ENCODE results near the gene IL17RE. TPM values are rescaled to one million over a fixed set of nuclear protein-coding genes. Genes with fewer than 3 reads are reported as not detected.

The IL17RE gene
- total and polyA plus RNA-seq, 2 of the 13 experiments (the other 11 are each of a cell fraction or from before 2014, with no cell fraction given) = 14.5 to 24.1 TPM

GRCh38 chr3:9878700-9879099 is 23.9 kb upstream of the IL17RE start (continued):
- TF ChIP-seq ZNF576 (CRISPR knock-in tag; IDR thresholded peaks at IDR 0.05) = no peak
- no peak for TF ChIP-seq SNRNP70 (IDR thresholded peaks at IDR 0.05; ENCODE audit: low read depth, low read length)
- TF ChIP-seq ZNF101 (CRISPR knock-in tag; IDR thresholded peaks at IDR 0.05; ENCODE audit: borderline replicate concordance, low read depth) = no peak
- no peak for TF ChIP-seq ZNF337 (CRISPR knock-in tag; IDR thresholded peaks at IDR 0.05; ENCODE audit: borderline replicate concordance, low read depth)
- no peak for TF ChIP-seq ZNF354B (CRISPR knock-in tag; IDR thresholded peaks at IDR 0.05)
- no peak for TF ChIP-seq IKZF1 (IDR thresholded peaks at IDR 0.05)
- TF ChIP-seq IRX3 (CRISPR knock-in tag; IDR thresholded peaks at IDR 0.05; ENCODE audit: borderline replicate concordance, low read depth) = no peak
- TF ChIP-seq NFIC (IDR thresholded peaks at IDR 0.05; ENCODE audit: low read length) = no peak
- no peak for TF ChIP-seq ZNF318 (CRISPR knock-in tag; IDR thresholded peaks at IDR 0.05)
- no peak for TF ChIP-seq EEA1 (CRISPR knock-in tag; IDR thresholded peaks at IDR 0.05; ENCODE audit: borderline replicate concordance)
- peak in 1 of 2 experiments; percentile 38; a peak in 1 of 4 replicates for TF ChIP-seq EP300 (IDR thresholded peaks at IDR 0.05; ENCODE audit: low read depth in 2 of 2, low read length in 2 of 2)
- no peak for TF ChIP-seq EP300 (CRISPR knock-in tag; IDR thresholded peaks at IDR 0.05; ENCODE audit: borderline replicate concordance)
- TF ChIP-seq GFI1 (CRISPR knock-in tag; IDR thresholded peaks at IDR 0.05; ENCODE audit: borderline replicate concordance) = no peak
- no peak for TF ChIP-seq CREB1 (IDR thresholded peaks at IDR 0.05)
- TF ChIP-seq CREB1 (CRISPR knock-in tag; IDR thresholded peaks at IDR 0.05) = no peak
- TF ChIP-seq IRF2 (CRISPR knock-in tag; IDR thresholded peaks at IDR 0.05) = 0 out of 2 replicates have a peak, but pooled peaks have one; percentile 32
- no peak for TF ChIP-seq HOXA7 (CRISPR knock-in tag; IDR thresholded peaks at IDR 0.05)

Data from HepG2 (cell line).